ENCODE measurements around the gene VIPR2. TPM values are rescaled to one million over a fixed set of nuclear protein-coding genes. Genes with fewer than 3 reads are reported as not detected.

VIPR2 gene
- total RNA-seq, 4 donors from 2014 or later: 0.53 to 2.5 (median 1.8) TPM

- TF ChIP-seq POLR2A (IDR thresholded peaks at IDR 0.05): no peak
- TF ChIP-seq, protein P1, sequence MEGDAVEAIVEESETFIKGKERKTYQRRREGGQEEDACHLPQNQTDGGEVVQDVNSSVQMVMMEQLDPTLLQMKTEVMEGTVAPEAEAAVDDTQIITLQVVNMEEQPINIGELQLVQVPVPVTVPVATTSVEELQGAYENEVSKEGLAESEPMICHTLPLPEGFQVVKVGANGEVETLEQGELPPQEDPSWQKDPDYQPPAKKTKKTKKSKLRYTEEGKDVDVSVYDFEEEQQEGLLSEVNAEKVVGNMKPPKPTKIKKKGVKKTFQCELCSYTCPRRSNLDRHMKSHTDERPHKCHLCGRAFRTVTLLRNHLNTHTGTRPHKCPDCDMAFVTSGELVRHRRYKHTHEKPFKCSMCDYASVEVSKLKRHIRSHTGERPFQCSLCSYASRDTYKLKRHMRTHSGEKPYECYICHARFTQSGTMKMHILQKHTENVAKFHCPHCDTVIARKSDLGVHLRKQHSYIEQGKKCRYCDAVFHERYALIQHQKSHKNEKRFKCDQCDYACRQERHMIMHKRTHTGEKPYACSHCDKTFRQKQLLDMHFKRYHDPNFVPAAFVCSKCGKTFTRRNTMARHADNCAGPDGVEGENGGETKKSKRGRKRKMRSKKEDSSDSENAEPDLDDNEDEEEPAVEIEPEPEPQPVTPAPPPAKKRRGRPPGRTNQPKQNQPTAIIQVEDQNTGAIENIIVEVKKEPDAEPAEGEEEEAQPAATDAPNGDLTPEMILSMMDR (IDR thresholded peaks at IDR 0.05): no peak
- H3K9me3 ChIP-seq: no peaks in the 10 kb centered on the region
- H3K4me3 ChIP-seq: peak overlapping the region; percentile 35 to 54 (median 48)
- no peak for DNase-seq
- no peaks in the 10 kb centered on the region for H3K36me3 ChIP-seq
- H3K4me1 ChIP-seq: peaks cover 0 to 9% (median 0%) of the 10 kb centered on the region in 4 donors
- H3K27ac ChIP-seq: peak overlapping the region in 2 of 4 donors; percentile 38 to 56
- H3K27me3 ChIP-seq: peaks cover 0 to 14% of the 10 kb centered on the region in 2 donors
These were observed 598 bp downstream of the VIPR2 start for GRCh38 chr7:159143780-159144757.

DNA sequence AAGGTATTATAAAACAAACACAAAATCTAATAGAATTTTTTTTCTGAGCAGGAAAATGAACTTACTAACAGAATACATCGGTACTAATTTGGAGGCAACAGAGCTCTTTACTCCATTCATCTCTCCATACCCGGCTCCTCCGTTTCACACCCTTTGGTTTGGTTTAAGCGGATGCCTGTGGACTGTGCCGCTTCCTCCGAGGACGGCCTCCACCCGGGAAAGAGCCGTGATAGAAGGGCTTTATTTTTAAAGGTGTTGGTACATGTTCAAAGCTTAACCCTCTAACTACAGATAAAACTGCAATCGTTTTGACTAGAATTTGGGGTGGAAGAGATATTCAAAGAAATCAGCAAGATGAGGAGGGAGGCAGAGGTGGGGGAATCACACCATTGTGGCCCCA is 1.9 kb downstream of the VIPR2 start:
- no peak overlapping the region for H3K27ac ChIP-seq
- DNase-seq: no peak
- peaks cover 0 to 14% of the 10 kb centered on the region in 2 donors for H3K27me3 ChIP-seq
- H3K36me3 ChIP-seq: no peaks in the 10 kb centered on the region
- peaks cover 0 to 9% (median 0%) of the 10 kb centered on the region in 4 donors for H3K4me1 ChIP-seq
- H3K9me3 ChIP-seq: no peaks in the 10 kb centered on the region
- H3K4me3 ChIP-seq: peak overlapping the region in 1 of 4 donors; percentile 54
- no peak for TF ChIP-seq POLR2A (IDR thresholded peaks at IDR 0.05)
- TF ChIP-seq, protein P1 (IDR thresholded peaks at IDR 0.05): no peak

DNA sequence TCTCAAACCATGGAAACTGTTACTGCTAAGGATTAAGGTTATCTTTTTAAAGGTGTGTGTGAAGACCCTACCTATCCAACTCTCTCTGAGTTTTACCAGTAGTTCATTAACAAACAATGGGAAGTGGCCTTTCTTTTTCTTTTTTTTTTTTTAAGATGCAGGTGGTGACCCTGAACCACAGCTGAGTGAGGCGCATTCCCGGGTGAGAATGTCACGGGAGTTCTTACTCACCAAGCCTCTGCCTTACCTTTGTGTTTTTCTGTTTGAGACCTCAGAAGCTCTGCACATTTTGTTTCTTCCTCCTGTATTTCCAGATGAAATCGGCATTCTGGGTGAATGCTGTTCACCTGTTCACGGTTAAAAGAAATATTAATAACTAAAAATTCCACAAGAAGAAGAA is 2.5 kb downstream of the VIPR2 start:
- H3K9me3 ChIP-seq: no peaks in the 10 kb centered on the region
- H3K4me1 ChIP-seq: peaks cover 0 to 9% (median 0%) of the 10 kb centered on the region in 4 donors
- H3K27ac ChIP-seq: no peak overlapping the region
- no peaks in the 10 kb centered on the region for H3K36me3 ChIP-seq
- TF ChIP-seq, protein P1 (IDR thresholded peaks at IDR 0.05): no peak
- no peak for TF ChIP-seq POLR2A (IDR thresholded peaks at IDR 0.05)
- H3K27me3 ChIP-seq: peaks cover 0 to 14% of the 10 kb centered on the region in 2 donors
- DNase-seq: no peak
- H3K4me3 ChIP-seq: no peak overlapping the region

DNA sequence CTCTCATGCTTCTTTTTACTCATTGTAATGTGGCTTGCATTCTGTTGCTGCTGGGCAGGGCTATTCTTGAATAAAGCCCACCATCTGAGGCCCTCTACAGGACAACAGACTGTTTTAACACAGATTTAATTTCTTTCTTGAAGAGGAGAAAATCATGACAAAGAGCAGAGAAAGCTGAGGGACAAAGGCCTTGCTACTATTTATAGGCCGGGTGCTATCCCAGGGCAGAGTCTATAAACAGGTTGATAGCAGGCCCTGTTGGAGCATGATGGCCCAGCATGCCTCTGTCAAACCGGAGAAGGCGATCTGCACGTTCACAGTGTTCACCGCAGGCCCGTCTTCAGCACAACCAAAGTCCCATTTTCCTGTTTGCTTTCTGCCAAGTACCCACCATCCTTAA is 3.0 kb downstream of the VIPR2 start:
- H3K27me3 ChIP-seq: peaks cover 0 to 14% of the 10 kb centered on the region in 2 donors
- no peak for TF ChIP-seq POLR2A (IDR thresholded peaks at IDR 0.05)
- TF ChIP-seq, protein P1 (IDR thresholded peaks at IDR 0.05): no peak
- no peak for DNase-seq

DNA sequence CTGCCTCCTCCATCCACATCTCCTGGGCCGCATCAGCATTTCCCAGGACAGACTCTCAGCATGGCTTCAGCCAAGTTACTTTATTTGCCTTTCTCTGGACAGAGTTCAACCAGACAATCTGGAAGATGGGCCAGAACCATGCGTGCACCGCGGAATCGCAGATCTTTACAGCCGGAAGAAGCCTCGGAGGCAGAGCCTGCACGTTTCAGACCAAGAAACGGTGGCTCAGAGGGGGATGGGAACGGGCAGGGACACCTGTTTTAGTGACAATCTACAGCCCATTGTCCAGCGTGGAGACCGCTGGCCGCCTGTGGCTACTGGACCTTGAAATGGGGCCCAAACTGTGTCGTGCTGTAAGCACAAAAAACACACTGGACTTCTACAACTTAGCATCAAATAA is 3.5 kb downstream of the VIPR2 start:
- no peak overlapping the region for H3K27ac ChIP-seq
- TF ChIP-seq POLR2A (IDR thresholded peaks at IDR 0.05): no peak
- TF ChIP-seq, protein P1 (IDR thresholded peaks at IDR 0.05): no peak
- H3K4me3 ChIP-seq: no peak overlapping the region
- H3K36me3 ChIP-seq: no peaks in the 10 kb centered on the region
- no peaks in the 10 kb centered on the region for H3K9me3 ChIP-seq
- H3K27me3 ChIP-seq: peaks cover 0 to 14% of the 10 kb centered on the region in 2 donors
- H3K4me1 ChIP-seq: peaks cover 0 to 9% (median 0%) of the 10 kb centered on the region in 4 donors
- no peak for DNase-seq

More for the DNA sequence above, 3.0 kb downstream of the VIPR2 start:
- Histone ChIP-seq H3K27ac (no peak overlapping the region), H3K4me1 (peaks cover 0 to 9% (median 0%) of the 10 kb centered on the region in 4 donors), H3K4me3 (no peak overlapping the region), H3K36me3 (no peaks in the 10 kb centered on the region), H3K9me3 (no peaks in the 10 kb centered on the region)
